ENCODE results near the gene CDKN2B-AS1.
"Not testable (repeated sequence)": the region's sequence is repeated elsewhere in the genome, so short reads cannot be mapped to it uniquely, and the experiment has no call there.

Gene CDKN2B-AS1

DNA sequence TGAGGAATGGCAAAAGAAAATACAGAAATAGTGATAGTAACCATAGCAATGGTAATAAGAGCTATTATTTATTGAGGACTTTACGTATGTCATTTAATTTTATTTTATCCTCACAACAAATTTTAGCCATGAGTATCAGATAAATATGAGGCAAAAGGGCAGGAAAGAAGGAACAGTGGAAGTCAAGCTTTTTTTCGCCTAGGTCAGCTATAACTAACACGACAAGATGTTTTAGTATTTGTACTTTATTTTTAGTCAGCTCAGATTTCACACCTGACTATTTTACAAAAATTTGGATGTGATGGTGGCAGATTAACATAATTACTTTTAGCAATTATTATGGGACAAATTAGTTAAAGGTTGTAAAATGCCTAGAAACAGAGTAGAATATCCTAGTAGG lies 49.3 kb downstream of the CDKN2B-AS1 start:
- no peak for DNase-seq (ENCODE audit: low read depth in 2 of 2)

DNA sequence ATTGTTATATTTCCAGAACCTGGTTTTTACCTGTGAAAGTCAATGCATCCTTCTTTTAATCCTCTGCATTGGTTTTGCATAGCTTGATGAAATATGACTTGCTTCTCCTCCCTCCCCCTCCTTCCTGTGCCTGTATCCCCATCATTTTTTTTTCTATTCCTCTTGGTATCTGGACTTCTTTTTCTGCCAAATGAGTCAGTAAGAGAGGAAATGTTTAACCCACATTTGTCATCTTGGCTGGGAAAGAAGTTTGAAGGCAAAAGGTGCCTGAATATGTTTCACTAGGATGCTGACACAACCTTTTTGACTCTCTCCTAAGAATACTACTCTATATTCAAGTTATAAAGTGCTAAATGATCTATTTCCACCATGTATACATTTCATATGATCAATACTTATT lies 50.0 kb downstream of the CDKN2B-AS1 start:
- peak in 1 of 2 experiments; percentile 50 for DNase-seq (ENCODE audit: low read depth in 2 of 2)

DNA sequence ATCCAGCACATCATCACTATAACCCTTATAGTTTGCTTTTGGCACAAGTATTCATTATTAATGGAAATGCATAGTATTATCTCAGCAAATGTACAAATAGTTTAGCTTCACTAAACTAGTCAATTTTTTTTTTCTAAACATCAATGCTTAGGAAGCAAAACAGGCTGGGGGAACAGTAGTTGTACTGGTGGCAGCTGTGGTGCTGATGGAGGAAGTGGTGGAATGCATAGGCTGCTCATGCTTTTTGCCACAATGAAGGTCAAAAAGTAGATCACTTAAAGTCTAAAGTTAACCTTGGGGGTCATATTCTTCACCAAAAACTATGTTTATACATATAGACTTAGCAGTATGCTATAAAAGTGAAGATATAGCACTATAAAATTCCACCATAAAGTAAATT lies 50.8 kb downstream of the CDKN2B-AS1 start:
- DNase-seq (ENCODE audit: low read depth in 2 of 2) = no peak

DNA sequence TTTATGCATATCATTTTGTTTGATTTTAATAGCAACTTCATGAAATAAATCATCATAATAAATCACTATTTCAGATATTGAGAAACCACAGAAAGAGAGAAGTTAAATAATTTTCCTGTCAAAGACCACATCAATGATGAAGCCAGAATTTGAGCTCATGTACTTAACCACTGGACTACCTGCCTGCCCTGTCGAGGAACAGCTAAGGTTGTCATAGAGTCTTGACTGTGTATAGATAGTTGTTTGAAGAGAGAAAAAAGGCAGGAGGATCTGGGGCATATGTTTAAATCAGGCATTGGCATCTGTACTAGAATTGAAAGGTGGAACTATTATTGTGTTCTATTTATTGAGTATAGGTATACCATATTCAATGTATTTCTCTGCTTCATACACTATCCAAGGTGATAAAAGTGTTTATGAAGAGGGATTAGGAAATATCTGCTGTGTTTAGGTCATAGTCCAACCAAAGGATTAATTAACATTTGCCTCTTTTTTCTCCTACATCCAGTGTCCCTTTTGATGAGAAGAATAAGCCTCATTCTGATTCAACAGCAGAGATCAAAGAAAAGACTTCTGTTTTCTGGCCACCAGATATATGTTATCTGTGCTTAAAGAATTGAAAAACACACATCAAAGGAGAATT lies 51.8 kb downstream of the CDKN2B-AS1 start:
- no peak for DNase-seq (ENCODE audit: low read depth in 2 of 2)

DNA sequence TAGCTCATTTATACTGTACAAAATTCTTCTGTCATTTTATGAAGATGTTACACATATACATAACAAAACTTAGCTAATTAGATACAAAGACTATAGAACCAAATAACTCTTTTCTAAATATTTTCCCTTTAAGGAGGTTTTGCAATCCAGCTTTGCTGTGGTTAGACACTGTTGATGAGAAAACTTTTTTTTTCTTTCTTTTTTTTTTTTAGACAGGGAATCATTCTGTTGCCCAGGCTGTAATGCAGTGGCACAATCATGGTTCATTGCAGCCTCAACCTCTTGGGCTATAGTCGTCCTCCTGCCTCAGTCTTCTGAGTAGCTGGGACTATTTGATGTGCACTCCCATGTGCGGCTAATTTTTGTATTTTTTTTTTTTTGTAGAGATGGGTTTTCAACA lies 53.0 kb downstream of the CDKN2B-AS1 start:
- no peak for DNase-seq (ENCODE audit: low read depth in 2 of 2)

DNA sequence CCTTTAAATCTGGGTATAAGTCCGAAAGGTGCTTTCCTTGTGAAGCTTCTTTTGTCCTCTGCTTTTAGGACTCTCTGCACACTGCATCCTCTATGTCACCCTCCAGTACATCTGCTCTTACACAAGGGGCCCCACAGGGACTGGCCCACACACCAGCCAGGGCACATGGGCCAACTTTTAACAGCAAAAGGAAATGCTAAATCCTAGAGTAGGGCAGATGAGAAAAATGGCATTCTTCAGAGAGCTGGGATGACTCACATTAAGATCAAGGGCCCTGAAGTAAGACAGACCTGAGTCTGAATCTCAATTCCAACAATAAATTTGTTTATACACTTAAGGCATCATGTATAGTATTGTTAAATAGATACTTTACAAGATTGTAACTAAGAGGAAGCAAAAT lies 54.8 kb downstream of the CDKN2B-AS1 start:
- DNase-seq (ENCODE audit: low read depth in 2 of 2) = no peak

DNA sequence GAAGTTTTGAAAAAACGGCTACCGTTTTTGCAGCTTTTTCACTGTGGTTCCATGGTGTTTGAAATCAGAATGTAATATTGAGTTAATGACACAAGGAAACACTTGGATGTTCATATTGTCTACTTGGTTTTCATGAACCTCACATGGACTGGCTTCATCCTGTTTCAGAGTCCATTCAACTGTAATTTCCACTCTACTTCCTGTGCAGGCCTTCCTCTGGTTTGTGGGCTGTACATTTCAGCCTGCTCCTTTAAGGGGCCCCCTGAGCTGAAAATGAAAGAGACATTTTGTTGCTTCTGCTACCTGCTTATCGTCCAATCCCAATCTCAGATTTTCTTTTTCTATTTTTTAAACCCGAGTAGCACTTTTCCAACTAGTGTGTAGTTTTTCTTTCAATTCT lies 56.3 kb downstream of the CDKN2B-AS1 start:
- DNase-seq (ENCODE audit: low read depth in 2 of 2) = no peak

DNA sequence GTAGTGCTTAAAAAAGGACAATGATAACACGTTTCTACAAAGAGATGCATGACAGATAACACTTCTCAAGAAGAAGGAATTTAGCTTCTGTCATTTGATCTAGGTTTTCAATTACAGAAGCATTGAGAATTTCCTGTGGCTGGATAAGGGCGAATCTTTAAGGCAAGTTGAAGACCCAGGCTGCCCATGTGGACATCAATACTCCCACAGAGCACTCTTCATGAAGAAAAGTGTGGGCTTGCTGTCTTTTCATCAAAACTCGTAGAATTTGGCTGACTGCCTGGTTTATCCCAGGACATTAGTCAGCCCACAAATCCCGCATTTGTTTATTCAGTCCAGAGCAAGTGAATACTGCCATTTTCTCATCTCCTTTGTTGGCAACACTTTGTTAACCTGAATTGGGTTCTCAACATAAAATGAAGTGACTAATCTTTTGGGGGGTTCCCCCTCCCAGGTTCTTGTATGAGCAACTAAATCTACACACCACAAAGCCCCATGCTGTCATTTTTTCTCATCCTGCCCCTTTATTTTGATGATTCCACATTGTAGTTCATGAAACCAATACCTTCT lies 57.9 kb downstream of the CDKN2B-AS1 start:
- DNase-seq (ENCODE audit: low read depth in 2 of 2) = peak; percentile 87 to 89

DNA sequence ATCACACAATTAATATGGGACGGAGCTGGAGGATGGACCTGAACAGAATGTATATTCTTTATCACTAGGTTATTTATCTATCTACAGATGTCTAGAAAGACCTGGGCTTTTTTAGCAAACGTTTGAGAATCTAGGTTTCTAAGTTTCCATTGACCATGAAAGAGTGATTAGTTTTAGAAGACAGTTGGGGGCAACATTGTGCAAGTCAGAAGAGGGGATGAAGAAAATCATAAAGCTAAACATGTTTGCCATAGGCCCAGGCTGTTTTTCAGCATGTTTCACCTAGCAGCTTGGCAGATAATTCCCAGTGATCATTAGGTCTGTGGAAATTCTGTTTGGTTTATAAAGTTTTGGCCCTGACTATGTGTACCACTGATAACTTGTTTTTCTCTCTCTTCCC lies 58.6 kb downstream of the CDKN2B-AS1 start:
- no peak for DNase-seq (ENCODE audit: low read depth in 2 of 2)

DNA sequence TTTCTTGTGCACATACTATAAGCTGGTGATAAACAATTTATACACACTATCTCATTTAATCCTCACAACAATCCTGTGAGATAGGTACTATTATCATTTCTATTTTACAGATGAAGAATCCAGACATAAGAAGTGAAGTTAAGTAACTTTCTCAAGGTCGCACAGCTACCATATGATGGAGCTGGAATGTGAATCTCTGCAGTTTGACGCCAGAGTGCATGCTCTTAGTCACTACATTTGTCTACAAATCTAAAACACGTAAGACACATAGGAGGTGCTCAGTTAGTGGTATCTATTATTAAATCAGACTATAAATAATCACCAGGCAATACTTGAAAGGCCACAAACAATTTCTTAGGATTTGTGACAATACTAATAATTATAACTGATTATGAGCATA lies 59.5 kb downstream of the CDKN2B-AS1 start:
- no peak for DNase-seq (ENCODE audit: low read depth in 2 of 2)

DNA sequence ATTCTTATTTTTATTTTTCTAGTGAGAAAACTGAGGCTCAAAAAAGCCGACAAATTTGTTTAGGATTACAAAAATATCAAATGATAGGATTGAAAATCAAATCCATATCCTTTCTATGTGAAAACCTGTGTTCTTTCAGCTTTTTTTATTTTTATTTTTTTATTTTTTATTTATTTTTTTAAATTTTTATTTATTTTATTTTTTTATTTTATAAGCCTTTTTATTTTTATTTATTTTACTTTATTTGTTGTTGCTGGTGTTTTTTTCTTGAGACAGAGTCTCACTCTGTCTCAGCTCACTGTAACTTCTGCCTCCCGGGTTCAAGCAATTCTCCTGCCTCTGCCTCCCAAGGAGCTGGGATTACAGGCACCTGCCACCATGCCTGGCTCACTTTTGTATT lies 59.9 kb downstream of the CDKN2B-AS1 start:
- DNase-seq (ENCODE audit: low read depth in 2 of 2) = no peak

DNA sequence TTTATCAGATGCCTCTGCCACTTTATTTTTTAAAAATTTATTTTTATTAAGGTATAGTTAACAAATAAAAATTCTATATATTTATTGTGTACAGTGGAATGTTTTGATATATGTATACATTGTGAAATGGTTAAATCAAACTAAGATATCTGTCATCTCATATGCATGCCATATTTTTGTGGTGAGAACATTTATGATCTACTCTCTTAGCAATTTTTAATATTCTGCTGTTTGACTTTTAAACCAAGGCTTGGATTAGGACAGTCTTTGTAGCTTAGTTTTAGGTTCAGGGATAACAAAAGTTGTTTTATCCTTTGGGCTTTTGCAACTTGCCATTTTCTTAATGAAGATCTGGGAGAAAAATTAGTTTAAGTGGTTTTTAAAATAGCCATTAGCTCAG lies 60.5 kb downstream of the CDKN2B-AS1 start:
- no peak for DNase-seq (ENCODE audit: low read depth in 2 of 2)

DNA sequence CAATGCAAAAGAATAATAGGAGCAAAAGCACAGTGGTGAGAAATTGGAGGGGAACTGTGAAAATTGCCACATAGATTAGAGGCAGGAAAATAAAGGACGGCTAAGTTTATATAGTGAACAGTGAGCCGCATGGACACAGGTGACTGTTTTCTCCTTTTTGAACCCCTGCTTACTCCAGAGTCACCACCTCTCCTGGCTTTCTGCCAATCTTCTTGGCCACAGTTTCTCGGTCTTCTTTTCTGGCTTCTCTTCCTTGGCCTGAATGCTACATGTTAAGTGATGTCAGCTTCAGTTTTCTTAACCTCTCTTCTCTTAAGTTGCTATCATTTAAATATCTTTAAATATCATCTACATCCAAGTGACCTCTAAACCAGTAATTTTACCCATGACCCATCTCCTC lies 61.8 kb downstream of the CDKN2B-AS1 start:
- DNase-seq (ENCODE audit: low read depth in 2 of 2) = no peak

DNA sequence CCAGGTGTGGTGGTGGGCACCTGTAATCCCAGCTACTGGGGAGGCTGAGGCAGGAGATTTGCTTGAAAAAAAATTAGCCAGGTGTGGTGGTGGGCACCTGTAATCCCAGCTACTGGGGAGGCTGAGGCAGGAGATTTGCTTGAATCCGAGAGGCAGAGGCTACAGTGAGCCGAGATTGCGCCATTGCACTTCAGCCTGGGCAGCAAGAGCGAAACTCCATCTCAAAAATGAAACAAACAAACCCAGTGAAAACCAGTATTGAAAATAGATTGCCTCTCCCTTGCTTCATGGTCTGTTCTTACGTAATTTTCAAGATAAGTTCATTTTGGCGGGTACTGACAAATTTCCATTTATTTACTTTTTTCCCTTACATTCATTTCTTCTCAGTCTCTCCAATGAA lies 63.4 kb downstream of the CDKN2B-AS1 start:
- DNase-seq (ENCODE audit: low read depth in 2 of 2) = not testable (repeated sequence)

DNA sequence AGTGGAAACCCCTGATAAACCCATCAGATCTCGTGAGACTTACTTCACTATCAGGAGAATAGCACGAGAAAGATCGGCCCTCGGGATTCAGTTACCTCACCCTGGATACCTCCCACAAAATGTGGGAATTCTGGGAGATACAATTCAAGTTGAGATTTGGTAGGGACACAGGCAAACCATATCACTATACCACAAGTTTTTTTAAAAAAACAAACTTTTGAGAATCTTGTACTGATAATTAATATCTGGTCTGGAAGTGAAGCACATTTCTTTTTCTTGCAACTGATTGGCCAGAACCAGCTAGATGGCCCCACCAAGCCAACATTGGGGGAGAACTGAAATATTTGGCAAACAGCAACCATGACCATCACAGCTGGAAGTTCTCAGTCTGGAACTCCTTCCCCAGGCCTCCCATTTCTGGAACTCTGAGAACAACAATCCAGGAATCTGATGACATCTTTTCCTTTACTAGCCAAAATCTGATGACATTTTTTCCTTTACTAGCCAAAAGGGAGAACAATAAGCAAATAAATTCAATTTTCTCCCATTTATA lies 66.3 kb downstream of the CDKN2B-AS1 start:
- no peak for DNase-seq (ENCODE audit: low read depth in 2 of 2)

DNA sequence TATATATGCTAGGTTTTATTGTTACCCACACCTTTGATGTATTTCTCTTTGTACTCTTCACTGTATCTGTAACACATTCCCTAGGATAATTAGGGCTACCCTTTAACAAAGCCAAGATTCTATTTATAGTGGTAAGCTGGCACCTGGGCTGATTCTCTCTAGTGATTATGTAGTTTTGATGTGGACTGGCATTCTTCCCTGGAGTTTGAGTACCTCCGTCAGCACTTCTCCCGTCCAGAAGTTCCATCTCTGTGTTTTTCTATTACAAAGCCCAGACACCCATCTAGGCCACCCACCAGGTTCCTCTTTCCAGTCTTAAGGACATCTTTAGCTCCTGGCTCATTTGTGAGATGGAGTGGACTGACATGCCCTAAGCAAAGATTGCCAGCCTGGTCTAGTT lies 70.4 kb downstream of the CDKN2B-AS1 start:
- no peak for DNase-seq (ENCODE audit: low read depth in 2 of 2)

DNA sequence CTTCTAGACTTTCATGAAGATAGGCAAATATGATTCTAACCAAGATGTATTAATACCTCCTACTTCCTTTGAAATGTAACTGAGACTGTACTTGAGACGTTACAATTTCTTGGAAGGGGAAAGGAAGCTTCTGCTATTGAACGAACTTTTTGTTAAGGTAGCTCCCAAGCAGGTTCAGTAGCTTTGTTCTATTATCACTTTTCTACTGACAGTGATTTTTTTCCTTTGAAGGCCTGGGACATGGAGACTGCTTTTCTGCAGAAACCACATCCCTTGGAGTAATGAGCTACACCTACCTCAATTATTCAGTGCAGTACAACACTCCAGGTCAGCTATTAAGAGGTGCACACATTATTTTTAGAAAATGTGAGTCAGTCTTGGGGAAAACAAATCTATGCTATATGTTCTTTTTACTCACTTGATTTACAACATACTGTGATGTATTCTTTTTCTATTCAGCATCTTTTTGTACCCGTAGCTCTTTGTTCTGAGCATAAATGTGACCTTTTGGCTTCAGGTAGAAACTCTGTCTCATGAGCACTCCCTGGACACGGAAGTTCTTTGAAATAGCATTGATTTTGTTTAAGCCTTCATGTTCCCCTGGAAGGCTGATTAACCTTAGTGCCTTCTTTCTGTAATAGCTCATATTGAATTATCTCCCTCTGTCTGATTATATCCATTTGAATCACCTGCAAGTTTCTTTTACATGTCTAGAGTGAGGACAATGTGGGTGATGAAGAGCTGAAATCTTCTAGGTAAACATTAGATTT lies 71.0 kb downstream of the CDKN2B-AS1 start:
- no peak for DNase-seq (ENCODE audit: low read depth in 2 of 2)

DNA sequence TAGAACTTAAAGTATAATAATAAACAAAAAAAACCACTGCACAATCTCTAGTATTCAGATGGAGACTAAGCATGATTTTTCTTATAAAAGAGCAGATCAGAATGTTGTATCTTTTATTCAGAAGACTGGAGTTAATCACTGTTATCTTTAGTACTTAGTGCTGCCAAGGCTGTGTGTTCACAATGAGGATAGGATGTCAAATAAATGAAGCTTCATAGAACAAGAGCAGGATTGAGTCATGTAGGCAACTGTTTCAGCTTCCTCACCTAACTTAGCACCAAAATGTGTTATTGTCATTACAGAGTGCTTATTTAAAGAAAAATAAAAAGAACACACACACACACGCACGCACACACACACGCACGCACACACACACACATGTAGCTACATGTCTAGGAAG lies 72.6 kb downstream of the CDKN2B-AS1 start:
- DNase-seq (ENCODE audit: low read depth in 2 of 2) = no peak

DNA sequence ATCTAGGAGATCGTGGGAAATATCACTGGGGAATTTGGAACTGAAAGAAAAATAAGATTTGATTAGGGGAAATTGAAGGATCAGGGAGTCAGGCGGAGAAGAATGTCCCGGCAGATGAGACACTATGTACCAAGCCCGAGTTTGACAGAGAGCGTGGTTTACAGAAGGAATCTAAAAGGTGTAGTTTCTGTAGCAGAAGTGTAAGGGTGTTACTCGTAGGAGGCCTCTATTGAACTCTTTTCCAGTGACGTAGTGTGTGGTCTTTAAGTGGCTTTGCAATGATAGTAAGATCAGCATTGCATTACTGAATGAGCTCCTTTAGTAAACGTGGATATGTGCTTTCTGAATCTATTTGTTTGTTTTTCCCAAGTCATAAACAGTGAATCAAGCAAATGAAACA lies 73.8 kb downstream of the CDKN2B-AS1 start:
- DNase-seq (ENCODE audit: low read depth in 2 of 2) = no peak

DNA sequence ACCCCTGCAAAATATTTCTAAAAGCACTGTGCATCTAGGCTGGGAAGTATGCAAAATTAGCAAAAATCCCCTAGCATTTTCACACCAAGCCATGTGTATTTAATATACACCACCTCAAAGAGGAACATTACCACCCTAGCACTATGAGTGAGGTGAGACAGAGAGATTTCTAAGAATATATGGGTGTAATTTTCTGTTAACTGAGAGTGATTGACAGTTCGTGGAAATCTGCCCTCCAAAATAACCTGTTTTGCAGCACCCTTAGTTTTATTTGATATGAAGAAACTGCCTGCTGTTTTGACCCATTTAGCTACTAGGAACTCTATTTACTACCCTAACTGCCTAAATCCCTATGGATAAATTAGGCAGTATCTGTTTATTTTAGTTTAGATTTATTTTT lies 78.8 kb downstream of the CDKN2B-AS1 start:
- DNase-seq (ENCODE audit: low read depth in 2 of 2) = no peak

DNA sequence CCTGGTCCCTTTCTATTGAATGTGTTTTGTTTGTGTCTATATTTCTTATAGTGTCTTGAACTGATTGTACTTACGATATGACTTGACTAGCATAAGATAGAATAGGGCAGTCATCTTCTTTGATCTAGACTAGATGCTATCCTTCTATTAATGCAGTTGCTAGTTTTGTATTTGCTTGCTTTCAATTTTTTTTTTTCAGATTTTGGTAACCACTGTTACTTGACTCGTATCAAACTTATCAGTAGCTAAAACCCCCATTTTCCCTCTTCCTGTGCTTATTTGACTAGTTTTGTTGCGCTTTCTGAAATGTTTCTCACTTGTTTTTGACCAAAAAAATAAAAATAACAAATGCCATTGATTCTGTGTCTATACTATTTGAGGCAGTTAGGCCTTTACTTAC lies 83.5 kb downstream of the CDKN2B-AS1 start:
- no peak for DNase-seq (ENCODE audit: low read depth in 2 of 2)

DNA sequence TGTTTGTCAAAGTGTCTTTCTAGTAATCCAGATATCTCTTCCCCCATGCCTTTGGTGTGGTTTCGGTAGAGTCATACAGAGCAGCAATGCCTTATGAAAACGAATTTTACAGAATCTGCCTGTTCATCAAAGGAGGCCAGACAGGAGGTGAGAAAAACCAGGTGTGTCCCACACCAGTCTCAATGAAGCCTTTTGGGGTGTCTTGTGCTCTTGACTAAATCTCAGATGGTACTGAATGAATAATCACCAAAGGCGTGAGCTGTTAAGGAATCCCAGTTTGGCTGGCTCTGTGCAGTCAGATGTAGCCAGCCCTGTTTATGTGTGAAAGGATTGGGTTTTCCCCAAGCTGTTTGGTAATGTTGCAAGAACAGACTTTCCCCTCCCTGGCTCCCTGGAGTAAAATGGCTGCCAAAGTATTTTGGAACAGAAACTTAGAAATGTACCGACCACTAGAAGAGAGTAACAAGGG lies 85.3 kb downstream of the CDKN2B-AS1 start:
- DNase-seq (ENCODE audit: low read depth in 2 of 2) = peak; percentile 39 to 47

Data from fibroblast of skin of left biceps (primary cell).